ENCODE results near the gene KY.
A peak's percentile ranks its signal among the peaks of the same experiment; 100 is the strongest.

KY gene

GRCh38 chr3:134609821-134610431 lies 40.9 kb downstream of the KY start:
- H3K4me3 ChIP-seq (replicated peaks; ENCODE audit: low read depth, low read length): no peak overlapping the region
- no peak for TF ChIP-seq CTCF (IDR thresholded peaks at IDR 0.05; ENCODE audit: low read length, missing control alignments)
- no peak for DNase-seq (ENCODE audit: low read depth)

GRCh38 chr3:134608771-134609435 lies 41.9 kb downstream of the KY start:
- no peak for TF ChIP-seq CTCF (IDR thresholded peaks at IDR 0.05; ENCODE audit: low read length, missing control alignments)
- H3K4me3 ChIP-seq (replicated peaks; ENCODE audit: low read depth, low read length): no peak overlapping the region
- no peak for DNase-seq (ENCODE audit: low read depth)

- no peak for DNase-seq (ENCODE audit: low read depth)
- TF ChIP-seq CTCF (IDR thresholded peaks at IDR 0.05; ENCODE audit: low read length, missing control alignments): no peak
- no peak overlapping the region for H3K4me3 ChIP-seq (replicated peaks; ENCODE audit: low read depth, low read length)
These were observed 42.6 kb downstream of the KY start for GRCh38 chr3:134608023-134608770.

- TF ChIP-seq CTCF (IDR thresholded peaks at IDR 0.05; ENCODE audit: low read length, missing control alignments): no peak
- DNase-seq (ENCODE audit: low read depth): peak; percentile 73
- H3K4me3 ChIP-seq (replicated peaks; ENCODE audit: low read depth, low read length): no peak overlapping the region
These were observed 43.5 kb downstream of the KY start for GRCh38 chr3:134607054-134608022.

GRCh38 chr3:134606033-134607025 lies 44.5 kb downstream of the KY start:
- H3K4me3 ChIP-seq (replicated peaks; ENCODE audit: low read depth, low read length): no peak overlapping the region
- no peak for TF ChIP-seq CTCF (IDR thresholded peaks at IDR 0.05; ENCODE audit: low read length, missing control alignments)
- no peak for DNase-seq (ENCODE audit: low read depth)
